Breast epithelium (tissue), 3 donors: ENCODE measurements around the gene TANK.

Source experiments
- CTCF ChIP-seq, 3 donors: fragments of 450-650 bp; IDR thresholded peaks; one replicate each; pipeline ENCODE4 v1.5.1; 2016 to 2017; ENCODE audit warnings: antibody characterized with exemption in 3 of 3, mild to moderate bottlenecking in 3 of 3, moderate library complexity in 3 of 3
- POLR2A ChIP-seq: fragments of 450-650 bp; IDR thresholded peaks from one replicate; pipeline ENCODE4 v1.6.1; 2016; ENCODE audit warnings: antibody characterized with exemption, mild to moderate bottlenecking, moderate library complexity

DNA sequence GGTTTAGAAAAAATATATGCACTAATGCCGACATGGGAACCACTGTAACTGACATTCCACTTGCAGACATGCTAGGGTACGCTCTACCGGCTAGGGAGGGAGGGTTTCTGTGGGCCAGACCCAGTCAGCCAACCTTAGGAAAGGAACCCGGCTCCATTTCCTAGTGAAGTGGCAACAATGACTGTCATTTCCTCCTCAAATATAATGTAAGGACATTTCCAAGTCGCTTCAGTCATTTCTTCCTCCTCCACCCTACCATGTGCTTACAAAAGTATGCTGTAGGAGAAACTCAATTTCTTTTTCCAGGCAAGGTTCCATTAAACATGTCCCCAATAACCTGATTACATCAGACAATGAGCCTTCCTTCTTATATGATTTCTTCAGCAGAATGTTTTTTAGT is 83.7 kb downstream of the TANK start:
- no peak for TF ChIP-seq POLR2A
- no peak for TF ChIP-seq CTCF (IDR thresholded peaks at IDR 0.05)
